ENCODE data around the gene GRM1.

DNA sequence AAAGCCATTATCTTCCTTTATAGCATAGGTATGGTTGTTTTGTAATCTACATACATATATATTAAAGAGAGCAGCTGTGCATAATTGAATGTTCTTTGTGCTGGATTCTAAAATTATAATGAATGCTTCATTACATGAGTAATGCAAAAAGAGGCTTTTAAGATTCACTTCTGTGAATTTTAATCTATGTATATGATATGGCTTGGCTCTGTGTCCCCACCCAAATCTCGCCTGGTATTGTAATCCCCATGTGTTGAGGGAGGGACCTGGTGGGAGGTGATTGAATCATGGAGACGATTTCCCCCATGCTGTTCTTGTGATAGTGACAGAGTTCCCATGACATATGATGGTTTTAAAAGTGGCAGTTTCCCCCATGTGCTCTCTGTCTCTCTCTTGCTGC, 255.4 kb downstream of the GRM1 start:
- TF ChIP-seq, protein P1, sequence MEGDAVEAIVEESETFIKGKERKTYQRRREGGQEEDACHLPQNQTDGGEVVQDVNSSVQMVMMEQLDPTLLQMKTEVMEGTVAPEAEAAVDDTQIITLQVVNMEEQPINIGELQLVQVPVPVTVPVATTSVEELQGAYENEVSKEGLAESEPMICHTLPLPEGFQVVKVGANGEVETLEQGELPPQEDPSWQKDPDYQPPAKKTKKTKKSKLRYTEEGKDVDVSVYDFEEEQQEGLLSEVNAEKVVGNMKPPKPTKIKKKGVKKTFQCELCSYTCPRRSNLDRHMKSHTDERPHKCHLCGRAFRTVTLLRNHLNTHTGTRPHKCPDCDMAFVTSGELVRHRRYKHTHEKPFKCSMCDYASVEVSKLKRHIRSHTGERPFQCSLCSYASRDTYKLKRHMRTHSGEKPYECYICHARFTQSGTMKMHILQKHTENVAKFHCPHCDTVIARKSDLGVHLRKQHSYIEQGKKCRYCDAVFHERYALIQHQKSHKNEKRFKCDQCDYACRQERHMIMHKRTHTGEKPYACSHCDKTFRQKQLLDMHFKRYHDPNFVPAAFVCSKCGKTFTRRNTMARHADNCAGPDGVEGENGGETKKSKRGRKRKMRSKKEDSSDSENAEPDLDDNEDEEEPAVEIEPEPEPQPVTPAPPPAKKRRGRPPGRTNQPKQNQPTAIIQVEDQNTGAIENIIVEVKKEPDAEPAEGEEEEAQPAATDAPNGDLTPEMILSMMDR (IDR thresholded peaks at IDR 0.05; ENCODE audit: extremely low read depth in 1 of 2, insufficient read depth in 1 of 2, low read depth in 1 of 2, low read length in 2 of 2), result no peak
- no peak for TF ChIP-seq EZH2 (IDR thresholded peaks at IDR 0.05; ENCODE audit: borderline replicate concordance, low read depth, low read length, severe bottlenecking)
- no peak for TF ChIP-seq POLR2A (IDR thresholded peaks at IDR 0.05; ENCODE audit: low read depth, low read length)
- TF ChIP-seq POLR2AphosphoS5 (IDR thresholded peaks at IDR 0.05; ENCODE audit: insufficient read depth, low read depth, low read length), result no peak

All from endothelial cell of umbilical vein (primary cell).